HG03159 (cell line): ENCODE measurements around the gene NTRK2.

ENCODE experiments used
- ATAC-seq: cut with Tn5 transposase; IDR thresholded peaks from one replicate; pipeline ENCODE4 v1.9.1; 2021; ENCODE audit warnings: mild to moderate bottlenecking, moderate library complexity; ENCODE audit not compliant: unreplicated experiment

NTRK2 gene

DNA sequence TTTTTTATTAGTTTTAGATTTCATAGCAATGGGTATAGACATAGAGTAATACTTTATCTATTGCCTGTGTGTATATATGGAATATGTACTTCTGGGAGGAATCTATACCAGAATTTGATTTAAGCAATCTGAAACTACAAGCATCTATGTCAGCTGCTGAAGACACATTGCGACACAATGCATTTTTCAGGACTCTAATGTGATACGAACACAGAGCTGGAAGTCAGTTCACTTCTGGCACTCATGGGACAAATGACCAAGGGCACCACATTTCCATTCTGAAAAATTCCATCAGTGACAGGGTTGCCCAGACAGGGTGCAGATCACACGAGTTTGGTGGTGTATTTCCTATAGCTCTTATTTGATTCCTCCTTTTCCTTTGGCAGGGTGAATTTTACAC is 259.5 kb downstream of the NTRK2 start:
- ATAC-seq = no peak

DNA sequence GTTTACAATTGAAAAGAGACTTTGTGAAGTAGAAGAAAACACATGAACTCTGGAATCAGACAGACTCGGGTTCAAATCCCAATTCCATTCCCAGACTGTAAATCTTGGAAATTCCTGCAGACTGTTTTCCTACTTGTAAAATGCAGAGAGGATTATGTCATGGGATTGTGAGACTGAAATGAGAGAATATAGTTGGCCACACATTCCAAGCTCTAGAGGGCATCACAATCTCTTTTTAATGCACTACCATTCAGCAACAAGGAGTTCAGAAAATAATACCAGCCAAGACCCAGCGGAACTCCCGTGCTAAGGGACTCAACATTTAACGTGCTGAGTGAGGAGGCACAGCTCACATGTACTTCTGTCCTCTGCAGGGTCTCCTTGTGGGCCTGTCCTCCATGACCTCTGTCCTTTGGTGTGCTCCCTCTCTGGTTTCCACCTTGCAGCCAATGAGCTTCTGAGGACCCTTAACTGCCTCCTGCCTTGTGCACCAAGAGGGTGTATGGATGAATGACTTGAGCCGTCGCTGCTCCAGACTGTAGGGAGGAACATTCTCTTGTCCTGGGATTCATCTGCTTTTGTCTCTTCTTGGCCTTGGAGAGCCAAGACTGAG is 263.5 kb downstream of the NTRK2 start:
- no peak for ATAC-seq

DNA sequence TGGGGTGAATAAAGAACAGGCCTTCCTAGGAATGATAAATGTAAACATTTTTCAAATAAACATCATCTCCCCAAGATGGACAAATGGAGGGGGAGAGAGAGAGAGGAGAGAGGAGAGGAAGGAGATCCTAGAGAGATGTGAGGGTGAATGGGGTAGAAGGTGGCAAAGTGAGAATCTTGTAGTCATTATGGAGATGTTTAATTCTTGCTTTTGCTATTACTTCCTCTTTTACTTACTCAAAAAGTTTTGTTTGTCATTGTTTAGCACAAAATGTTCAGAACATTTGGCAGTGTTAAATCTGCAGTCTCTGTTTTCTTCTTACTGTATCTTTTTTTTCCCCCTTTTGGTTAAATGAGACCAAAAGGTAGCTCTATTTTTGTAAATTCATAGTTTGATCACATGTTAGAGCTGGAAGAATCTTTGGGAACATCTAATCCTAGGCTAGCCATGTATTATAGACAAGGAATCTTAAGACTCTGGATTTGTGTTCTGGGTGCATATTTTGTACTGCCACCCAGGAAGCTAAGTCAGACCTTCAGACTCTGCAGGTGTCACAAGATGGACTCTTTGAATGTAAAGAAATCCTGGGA is 266.1 kb downstream of the NTRK2 start:
- no peak for ATAC-seq

DNA sequence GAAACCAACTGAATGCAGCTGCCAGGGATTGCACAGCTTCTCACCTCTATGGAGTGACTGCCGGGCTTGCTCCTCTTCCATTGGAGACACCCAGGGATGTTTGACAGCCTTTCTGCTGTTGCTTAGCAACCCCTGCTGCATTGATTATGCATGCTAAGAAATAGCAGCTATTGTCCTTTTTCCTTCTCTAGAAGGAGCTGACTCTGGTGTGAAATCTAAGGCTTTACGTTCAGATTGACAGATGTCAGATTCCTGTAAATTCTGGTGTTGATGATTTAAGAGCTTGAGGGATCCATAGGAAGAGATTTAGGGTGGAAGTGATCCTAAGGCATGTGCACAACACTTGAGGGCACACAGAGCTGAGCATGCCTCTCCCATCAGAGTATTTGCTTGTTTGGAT is 267.7 kb downstream of the NTRK2 start:
- ATAC-seq = no peak

DNA sequence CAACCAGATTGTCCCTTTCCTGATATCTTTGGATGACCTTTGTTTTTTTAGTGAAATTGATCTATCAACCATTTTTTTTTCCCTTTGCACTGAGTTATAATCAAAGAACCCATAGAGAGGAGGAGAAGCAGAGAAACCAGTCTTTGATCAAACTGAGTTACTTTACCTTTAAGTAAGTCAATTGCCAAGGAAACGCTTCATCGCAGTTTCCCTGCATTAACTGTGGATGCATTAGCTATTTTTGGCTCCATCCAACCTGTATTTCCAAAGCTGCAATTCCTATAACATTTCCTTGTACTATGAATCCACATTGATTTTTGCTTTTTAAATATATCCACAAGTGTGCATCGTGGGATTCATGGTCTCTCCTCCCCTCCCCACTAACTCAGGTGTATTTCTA is 268.1 kb downstream of the NTRK2 start:
- ATAC-seq = no peak

DNA sequence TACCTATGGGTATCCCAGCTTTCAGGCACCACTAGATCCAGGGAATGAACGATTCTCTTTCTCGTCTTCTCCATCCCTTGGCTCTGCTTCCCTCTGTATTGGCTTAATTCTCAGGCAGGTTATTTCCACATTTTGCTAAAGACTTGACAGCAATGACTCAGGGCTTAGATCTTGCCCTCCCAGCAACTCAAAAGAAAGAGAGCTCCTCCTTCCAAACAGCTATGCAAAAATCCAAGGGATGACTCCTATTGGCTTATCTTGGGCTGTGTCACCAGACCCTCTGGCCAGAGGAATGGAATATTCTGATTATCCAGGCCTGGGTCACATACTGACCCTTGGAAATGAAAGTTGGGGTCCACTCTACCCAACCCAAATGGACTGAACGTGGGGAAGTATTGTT is 270.2 kb downstream of the NTRK2 start:
- ATAC-seq = no peak

DNA sequence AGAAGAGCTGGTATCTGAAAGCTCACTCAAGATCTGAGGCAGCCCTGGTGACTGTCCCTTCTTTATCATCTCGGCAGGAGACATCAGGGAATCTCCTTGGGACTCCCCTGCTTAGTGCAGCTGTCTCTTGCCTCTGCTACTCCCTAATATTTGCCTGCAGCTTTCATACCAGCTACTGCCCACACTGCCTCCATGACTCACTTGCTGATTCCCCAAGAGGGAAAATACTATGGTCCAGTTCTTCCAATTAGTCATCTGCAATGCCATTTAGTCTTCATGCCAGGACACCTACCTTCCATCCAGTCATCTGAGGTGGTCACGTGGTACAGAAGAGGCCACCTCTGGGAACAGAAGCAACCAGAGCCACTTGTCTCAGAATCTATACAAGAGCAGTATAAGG is 270.8 kb downstream of the NTRK2 start:
- ATAC-seq = no peak

DNA sequence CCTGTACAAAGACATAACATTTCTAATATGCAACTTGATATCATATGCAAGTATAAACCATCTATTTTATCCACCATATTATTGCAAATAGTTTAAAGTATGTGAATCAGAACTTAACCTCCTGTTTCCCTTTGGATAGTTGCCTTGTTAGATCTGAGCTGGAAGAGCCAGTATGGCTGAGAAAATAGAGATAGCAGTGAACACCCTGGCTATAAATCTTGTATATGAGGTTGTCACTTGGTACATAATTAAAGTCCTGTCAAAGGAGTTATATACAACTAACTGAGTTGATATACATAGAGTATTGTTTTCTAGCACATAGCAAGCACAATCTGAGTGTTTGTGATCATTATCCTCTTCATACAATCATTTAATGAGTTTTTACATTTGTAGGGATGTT is 272.3 kb downstream of the NTRK2 start:
- ATAC-seq = no peak

DNA sequence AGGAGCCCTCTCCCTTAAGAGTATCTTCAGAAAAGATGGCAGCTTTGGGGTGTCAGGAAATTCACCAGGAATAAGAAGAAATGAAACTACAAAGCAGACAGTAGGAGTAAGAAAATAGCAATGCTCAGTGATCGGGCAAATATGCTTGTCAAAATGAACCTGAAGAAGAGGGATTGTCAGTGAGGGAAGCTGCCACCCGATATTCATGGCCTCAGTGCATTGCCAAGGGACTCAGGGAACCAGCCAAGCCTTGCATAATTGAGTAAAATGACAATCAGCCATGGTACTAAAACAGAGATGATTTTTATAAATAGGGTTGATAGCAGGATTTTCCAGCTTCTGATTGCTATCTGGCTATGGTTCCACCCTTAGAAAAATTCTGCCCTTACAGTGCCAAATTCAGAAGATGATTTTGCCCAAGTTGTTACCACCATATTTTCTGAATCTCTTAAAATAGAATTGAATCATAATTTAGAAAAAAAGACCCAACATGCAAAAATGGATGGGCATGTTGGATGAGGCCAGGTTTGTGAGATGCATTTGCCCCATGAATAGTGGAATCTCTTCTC is 274.0 kb downstream of the NTRK2 start:
- no peak for ATAC-seq

DNA sequence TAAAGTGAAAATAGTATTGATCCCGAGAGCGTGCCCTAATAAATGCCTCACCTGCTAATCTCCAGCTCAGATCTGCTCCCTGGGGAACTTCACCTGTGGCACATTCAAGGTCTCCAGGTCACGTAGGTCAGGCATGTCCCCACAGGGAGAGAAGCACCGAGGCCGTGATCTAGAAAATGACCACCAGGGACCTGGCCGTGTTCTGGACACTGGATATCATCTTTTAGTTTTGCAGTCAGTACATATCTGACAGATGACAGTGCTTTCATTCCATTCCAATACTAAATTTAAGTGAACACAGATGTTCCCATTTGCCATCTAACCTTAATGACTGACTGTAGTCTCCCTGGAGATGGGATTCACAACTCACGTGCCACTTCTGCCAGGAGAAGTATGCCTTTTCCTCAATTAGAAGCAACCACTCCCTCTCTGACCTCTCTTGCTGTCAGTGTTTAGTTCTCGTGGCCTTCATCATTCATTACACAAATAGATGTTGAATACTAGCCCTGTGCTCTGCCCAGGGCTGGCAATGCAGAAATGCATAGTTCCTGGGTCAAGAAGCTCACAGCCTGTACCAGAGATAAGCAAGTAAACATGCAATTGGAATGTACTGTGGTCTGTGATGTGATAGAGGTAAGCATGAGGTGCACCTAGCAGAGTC is 276.5 kb downstream of the NTRK2 start:
- ATAC-seq = no peak

DNA sequence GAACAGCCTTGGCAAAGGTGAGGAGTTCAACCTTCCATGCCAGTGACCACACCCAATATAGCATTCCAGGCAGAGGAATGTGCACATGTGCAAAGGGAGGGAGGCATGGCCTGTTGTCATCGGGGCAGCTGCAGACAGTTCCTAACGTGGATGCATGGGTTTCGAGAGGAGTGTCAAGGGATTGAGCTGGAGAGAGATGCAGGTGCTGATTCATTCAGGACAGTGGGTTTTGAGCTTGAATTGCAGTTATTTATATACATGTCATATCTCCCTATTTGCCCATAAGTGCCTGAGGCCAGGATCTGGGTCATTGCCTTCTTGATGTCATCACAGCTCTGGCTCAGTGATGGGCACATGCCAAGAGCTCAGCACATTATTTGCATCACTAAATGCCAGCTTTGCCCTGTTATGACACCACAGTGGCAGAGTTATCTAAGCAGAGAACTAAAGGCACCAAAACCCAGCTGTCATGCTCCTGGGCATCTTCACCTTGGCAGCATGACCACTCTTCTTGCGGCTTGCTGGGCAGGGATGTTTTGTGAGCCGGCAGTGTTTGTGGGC is 278.0 kb downstream of the NTRK2 start:
- ATAC-seq = no peak

DNA sequence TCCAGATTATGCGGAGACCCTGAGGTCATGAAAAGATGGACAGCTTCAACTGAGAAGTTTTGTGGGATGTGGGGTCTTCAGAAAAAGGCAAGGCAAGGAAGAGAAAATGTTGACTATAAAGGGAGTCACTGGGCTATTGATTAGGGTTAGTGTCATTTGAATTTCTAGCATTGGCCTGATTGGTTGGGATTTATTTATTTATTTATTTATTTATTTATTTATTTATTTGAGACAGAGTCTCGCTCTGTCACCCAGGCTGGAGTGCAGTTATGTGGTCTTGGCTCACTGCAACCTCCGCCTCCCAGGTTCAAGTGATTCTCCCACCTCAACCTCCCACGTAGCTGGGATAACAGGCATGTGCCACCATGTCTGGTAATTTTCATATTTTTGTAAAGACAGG is 279.7 kb downstream of the NTRK2 start:
- no peak for ATAC-seq

DNA sequence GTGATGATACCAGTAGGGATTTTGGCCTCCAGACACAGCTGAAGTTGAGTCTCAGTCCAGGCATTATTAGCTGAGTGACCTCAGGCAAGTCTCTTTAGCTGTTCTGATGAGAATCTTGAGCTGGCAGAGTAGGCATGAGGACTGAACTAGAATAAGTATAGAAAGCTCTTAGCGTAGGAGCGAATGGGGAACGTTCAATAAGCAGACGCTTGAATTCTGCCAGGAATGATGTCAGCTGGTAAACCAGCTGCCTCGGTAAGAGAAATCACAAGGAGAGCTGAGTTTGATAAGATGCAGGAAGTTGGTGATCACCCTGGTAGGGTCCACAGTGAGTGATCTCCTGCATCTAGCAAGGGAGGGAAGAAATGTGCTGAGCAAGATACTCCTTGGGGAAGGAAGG is 280.4 kb downstream of the NTRK2 start:
- no peak for ATAC-seq

DNA sequence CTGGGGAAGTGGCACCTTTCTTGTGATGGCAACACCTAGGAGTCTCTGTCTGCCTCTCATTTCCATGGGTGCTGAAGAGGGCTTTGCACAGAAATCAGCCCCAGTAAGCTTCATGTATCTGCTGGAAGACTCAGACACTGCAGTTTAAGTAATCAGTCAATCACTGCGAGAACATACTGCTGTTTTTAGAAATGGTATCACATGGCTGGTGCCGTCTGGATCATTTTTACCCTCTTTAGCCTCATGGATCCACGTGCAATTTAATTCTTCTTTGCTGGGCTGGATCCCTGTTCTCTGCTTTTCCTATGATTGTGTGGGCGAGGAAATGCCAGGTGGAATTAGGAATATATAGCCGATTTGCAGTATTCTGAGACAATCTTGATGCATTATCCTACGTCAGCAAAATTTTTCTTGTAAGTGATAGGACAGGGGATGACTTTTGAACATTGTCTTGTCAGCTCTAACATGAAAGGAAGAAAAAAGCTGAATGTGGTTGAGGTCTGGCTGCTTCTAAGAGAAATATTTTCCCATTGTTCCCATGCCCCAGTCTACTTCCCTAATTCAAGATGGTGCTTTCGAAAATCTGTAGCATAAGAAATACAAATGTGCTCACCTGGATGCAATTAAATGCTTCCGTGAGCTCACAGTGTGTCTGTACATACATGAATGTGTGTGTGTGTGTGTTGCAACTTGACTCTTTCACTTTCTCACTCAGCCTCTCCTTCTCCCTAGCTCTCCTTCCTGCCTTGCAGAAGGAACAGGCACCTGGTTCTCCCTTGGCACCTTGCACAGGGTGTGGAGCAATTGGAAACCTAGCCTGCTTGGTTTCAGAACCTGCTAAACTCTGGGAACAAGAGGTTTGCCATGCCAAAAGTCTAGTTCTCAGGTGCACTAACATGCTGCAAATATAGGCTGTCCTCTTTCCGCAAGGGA is 281.6 kb downstream of the NTRK2 start:
- ATAC-seq = no peak

DNA sequence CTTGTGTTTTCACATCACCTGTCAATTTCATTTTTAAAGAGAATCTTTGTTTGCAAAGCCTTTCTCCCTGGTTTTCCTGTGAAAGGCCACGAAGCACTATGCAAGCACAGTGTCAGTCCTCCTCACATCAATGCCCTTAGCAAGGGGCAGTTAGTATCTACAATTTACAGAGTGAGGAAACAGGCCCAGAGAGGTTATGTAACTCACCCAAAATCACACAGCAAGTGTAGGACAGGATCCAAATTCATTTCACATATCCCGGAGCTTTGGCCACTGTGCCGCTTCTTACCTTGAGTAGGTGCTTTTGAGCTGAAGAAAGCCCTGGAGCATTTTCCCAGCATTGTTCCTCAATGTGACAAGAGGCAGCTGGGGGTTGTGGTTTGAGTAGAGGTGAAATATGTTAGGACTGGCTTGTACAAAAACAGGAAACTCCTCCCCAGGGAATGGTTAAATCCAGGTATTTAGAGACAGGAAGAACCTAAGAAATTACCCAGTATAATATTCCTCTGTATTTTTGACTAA is 283.8 kb downstream of the NTRK2 start:
- no peak for ATAC-seq

DNA sequence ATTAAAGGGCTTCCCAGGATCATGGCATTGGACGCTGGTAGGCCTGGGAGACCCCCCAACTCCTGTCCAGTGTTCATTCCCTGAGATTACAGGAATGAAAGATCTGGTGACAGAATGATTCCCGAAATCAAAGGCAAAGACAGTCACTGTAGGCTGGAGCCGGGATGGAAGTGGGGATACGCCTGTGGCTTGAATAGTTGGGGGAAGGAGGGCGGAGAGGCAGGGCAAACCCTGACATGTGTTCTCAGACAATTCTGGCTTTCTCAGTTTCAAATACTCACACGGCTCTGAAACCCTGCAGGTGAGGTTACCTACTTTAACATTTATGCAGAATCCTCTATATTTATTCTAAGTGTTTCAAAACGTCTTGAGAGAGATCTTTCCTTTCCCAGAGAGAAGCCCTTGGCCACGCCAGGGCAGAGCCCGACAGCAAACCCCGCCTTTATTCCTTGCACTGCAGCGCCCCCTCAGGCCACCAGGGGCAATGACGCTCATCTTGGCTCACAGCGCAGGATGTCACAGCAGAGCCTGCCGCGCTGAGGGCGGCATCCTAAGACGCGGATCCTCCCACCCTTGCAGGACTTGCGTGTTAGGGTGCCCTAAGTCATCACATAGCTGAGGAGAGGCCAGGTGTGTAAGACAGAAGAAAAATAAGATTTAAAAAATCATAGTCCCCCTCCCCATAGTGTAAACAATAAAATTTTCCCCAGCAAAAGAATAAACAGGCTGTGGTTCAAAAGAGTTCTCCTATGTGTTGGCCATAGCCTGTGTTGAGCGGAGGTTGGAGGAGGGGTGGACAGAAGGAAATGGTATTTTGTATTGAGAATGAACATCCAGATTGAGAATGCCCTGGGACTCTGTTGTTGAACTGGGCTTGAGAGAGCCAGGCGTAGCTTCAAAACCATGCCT is 284.5 kb downstream of the NTRK2 start:
- ATAC-seq = peak; percentile 99

DNA sequence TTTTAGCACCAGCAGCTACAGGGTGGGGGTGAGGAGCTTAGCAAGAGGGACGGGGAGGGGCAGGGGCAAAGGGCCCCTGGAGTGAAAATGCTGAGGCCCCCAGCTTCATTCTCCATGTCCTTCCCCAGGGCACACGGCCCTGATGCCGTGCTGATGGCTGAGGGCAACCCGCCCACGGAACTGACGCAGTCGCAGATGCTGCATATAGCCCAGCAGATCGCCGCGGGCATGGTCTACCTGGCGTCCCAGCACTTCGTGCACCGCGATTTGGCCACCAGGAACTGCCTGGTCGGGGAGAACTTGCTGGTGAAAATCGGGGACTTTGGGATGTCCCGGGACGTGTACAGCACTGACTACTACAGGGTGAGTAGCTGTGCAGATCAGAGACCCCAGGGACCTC is 285.6 kb downstream of the NTRK2 start:
- ATAC-seq = no peak

DNA sequence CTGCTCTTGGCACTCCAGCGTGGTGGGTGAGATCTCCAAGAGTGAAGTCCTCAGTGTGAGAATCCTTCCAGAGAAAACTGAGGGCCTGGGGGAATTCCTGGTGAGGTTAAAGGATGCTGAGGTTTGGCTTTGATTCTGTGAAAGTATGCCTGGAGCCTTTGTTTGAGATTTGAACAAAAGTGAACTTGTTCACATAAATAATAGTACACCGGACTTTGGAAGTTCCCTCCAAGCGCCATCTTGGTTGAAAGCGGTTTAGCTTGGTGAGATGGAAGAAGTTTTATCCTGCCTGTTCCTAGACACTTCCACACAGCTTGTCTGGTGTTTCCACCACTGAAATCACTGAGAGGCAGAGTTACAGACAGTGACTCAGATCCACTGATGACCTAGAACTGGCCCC is 286.4 kb downstream of the NTRK2 start:
- no peak for ATAC-seq

DNA sequence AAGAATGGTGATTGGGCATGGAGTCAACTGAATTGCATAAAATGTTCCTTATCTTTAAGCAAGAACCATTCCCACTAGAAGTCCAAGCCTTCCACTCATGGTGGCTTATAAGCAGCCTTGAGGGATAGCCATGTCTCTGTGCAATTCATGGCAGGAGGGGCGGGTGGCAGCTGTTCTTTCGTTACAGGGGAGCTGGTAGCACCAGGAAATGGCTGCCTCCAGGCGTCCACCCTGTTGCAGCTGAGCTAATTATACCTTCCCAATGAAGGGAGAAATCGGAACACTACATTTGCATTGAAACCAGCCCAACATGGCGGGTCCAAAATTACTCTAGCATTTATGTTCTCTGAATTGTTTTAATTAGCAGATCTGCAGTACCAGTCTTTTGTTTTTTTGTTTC is 289.8 kb downstream of the NTRK2 start:
- ATAC-seq = no peak
